Tibial nerve (tissue), 4 donors: Measurements from ENCODE around the gene OTUD6A. TPM values are rescaled to one million over a fixed set of nuclear protein-coding genes. Genes with fewer than 3 reads are reported as not detected.

Source experiments
- DNase-seq, 2 donors: peaks; one replicate each; pipeline ENCODE4 v3.0.0-alpha.2; 2019; ENCODE audit warnings: low spot score in 2 of 2
- H3K27ac ChIP-seq, 4 donors: fragments of 200-600 bp; sonication (generic) in 3 of 4; one replicate each; pipeline ENCODE4 v1.5.1; 2017 to 2019; ENCODE audit warnings: mild to moderate bottlenecking in 1 of 4
- H3K27me3 ChIP-seq, 2 donors: fragments of 200-600 bp; sonication (generic) in 1 of 2; one replicate each; pipeline versions ENCODE4 v1.5.1 to v1.6.0; 2017 to 2019
- H3K36me3 ChIP-seq, 3 donors: fragments of 200-600 bp; sonication (generic); one replicate each; pipeline ENCODE4 v1.5.1; 2018 to 2019
- H3K4me1 ChIP-seq, 4 donors: fragments of 200-600 bp; sonication (generic) in 3 of 4; one replicate each; pipeline ENCODE4 v1.5.1; 2017 to 2019
- H3K4me3 ChIP-seq, 4 donors: fragments of 200-600 bp; sonication (generic) in 3 of 4; one replicate each; pipeline ENCODE4 v1.5.1; 2017 to 2019; ENCODE audit warnings: mild to moderate bottlenecking in 1 of 4, moderate library complexity in 1 of 4
- H3K9me3 ChIP-seq, 4 donors: fragments of 200-600 bp; sonication (generic) in 3 of 4; one replicate each; pipeline ENCODE4 v1.5.1; 2017 to 2019
- EP300 ChIP-seq, 2 donors: sonication (generic); formaldehyde crosslinking; IDR thresholded peaks; one replicate each; pipeline ENCODE4 v1.6.1; 2017; ENCODE audit warnings: antibody characterized with exemption in 2 of 2, mild to moderate bottlenecking in 1 of 2
- POLR2A ChIP-seq, 2 donors: fragments of 450-650 bp; IDR thresholded peaks; one replicate each; pipeline ENCODE4 v1.6.1; 2017; ENCODE audit warnings: antibody characterized with exemption in 2 of 2, mild to moderate bottlenecking in 2 of 2, moderate library complexity in 2 of 2
- WGBS, 2 donors: methylation state at CpG; one replicate each; pipeline ENCODE4 v1.1.5; 2018; 5-methylcytosine and 5-hydroxymethylcytosine counted together
- total RNA-seq, 4 donors: library from RNA; depleted of rRNA; stranded (reverse); fragments of >200 nt; gene quantifications; one replicate each; pipeline ENCODE4 v1.1.0, GENCODE V29; 2016
- TF ChIP-seq, protein P1 (sequence below), 5 experiments: fragments of 200-600 bp in 3 of 5; fragments of 450-650 bp in 2 of 5; sonication (generic) in 3 of 5; IDR thresholded peaks; one replicate each; pipeline ENCODE4 v1.5.1; 2016 to 2019; ENCODE audit warnings: antibody characterized with exemption in 5 of 5, mild to moderate bottlenecking in 3 of 5, moderate library complexity in 2 of 5

The OTUD6A gene
- total RNA-seq, 4 donors from 2014 or later: not detected

DNA sequence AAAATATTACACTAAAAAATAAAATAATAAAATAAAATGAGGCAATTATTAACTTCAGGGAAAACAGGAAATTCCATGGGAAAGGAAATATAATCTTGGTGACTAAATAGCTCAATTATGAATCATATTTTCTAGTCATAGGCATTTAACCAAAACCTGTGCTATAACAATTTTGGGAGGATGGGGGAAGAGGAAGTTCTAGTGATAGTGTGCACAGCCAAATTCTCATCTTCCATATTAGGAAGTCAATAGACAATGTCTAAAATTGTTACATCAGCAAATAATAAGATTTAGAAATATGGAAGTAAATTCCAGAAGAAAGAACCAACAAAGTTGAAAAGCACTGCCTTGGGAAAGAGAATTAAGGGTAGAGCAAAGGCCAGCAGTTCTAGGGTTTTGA is 15.3 kb upstream of the OTUD6A start:
- Histone ChIP-seq H3K27me3 (peaks cover 0 to 12% of the 10 kb centered on the region in 2 donors), H3K4me3 (no peak overlapping the region), H3K4me1 (no peaks in the 10 kb centered on the region), H3K36me3 (no peaks in the 10 kb centered on the region), H3K27ac (no peak overlapping the region), H3K9me3 (no peaks in the 10 kb centered on the region)
- DNase-seq: no peak
- TF ChIP-seq POLR2A (IDR thresholded peaks at IDR 0.05) (no peak), EP300 (IDR thresholded peaks at IDR 0.05) (no peak)

DNA sequence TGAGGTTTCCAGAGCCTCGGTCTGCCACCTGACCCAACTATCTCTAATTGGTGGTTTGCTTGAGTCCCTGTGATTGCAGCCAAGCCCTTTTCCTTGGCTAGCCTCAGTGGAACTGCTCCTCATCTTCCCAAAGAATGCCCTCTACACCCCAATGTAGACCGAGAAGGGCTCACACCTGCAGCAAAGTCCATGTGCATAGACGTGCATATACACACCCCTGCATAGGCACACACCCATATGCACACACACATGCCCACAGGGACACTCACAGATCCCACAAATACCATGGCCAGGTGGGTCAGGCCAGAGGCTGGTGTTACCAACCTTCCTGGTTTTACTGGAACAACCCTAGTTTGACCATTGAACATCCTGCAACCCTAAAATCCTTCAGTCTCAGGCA is 12.9 kb upstream of the OTUD6A start:
- H3K4me1 ChIP-seq: no peaks in the 10 kb centered on the region
- H3K27me3 ChIP-seq: peaks cover 0 to 12% of the 10 kb centered on the region in 2 donors
- no peaks in the 10 kb centered on the region for H3K36me3 ChIP-seq
- DNase-seq: no peak
- TF ChIP-seq, protein P1, sequence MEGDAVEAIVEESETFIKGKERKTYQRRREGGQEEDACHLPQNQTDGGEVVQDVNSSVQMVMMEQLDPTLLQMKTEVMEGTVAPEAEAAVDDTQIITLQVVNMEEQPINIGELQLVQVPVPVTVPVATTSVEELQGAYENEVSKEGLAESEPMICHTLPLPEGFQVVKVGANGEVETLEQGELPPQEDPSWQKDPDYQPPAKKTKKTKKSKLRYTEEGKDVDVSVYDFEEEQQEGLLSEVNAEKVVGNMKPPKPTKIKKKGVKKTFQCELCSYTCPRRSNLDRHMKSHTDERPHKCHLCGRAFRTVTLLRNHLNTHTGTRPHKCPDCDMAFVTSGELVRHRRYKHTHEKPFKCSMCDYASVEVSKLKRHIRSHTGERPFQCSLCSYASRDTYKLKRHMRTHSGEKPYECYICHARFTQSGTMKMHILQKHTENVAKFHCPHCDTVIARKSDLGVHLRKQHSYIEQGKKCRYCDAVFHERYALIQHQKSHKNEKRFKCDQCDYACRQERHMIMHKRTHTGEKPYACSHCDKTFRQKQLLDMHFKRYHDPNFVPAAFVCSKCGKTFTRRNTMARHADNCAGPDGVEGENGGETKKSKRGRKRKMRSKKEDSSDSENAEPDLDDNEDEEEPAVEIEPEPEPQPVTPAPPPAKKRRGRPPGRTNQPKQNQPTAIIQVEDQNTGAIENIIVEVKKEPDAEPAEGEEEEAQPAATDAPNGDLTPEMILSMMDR (IDR thresholded peaks at IDR 0.05): no peak
- TF ChIP-seq EP300 (IDR thresholded peaks at IDR 0.05) (no peak), POLR2A (IDR thresholded peaks at IDR 0.05) (no peak)
- no peak overlapping the region for H3K27ac ChIP-seq
- 85 to 95% methylated on average over 2 to 3 of the region's 3 CpGs for WGBS, 2 donors
- no peaks in the 10 kb centered on the region for H3K9me3 ChIP-seq
- no peak overlapping the region for H3K4me3 ChIP-seq

DNA sequence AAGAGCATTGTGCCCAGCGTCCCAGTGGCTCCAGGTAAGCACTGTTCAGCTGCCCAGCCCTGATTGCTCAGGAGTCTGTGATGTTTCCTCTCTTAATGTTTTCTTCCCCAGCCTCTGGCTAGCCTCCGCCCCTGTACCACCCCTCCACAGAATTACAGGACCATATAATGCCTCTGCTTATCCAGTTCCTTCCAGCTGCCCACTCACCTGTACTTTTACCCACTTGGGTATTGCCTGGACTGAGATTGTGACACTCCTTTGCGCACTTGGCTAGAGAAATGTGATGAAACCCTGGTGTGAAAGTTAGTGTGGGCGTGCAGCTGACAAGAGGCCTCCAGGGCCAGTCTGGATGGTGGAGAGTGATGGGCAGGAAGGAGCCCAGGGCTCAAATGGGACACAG is 12.3 kb upstream of the OTUD6A start, which contains the start of gene AWAT2:
AWAT2 (minus strand) TSS at position 14 of the 400 bp plus-strand sequence; CDS start at position 8, 6 bp downstream.
- no peak for DNase-seq
- Histone ChIP-seq H3K4me3 (no peak within 1 kb of the TSS), H3K36me3 (no peaks in the 10 kb centered on the region), H3K27me3 (peaks cover 0 to 12% of the 10 kb centered on the region in 2 donors), H3K9me3 (no peaks in the 10 kb centered on the region), H3K4me1 (no peaks in the 10 kb centered on the region), H3K27ac (no peak within 1 kb of the TSS)
- 69 to 87% methylated on average over 4 of the region's 4 CpGs for WGBS, 2 donors
- TF ChIP-seq POLR2A (IDR thresholded peaks at IDR 0.05): no peak
- TF ChIP-seq, protein P1 (IDR thresholded peaks at IDR 0.05): no peak
- TF ChIP-seq EP300 (IDR thresholded peaks at IDR 0.05): no peak

DNA sequence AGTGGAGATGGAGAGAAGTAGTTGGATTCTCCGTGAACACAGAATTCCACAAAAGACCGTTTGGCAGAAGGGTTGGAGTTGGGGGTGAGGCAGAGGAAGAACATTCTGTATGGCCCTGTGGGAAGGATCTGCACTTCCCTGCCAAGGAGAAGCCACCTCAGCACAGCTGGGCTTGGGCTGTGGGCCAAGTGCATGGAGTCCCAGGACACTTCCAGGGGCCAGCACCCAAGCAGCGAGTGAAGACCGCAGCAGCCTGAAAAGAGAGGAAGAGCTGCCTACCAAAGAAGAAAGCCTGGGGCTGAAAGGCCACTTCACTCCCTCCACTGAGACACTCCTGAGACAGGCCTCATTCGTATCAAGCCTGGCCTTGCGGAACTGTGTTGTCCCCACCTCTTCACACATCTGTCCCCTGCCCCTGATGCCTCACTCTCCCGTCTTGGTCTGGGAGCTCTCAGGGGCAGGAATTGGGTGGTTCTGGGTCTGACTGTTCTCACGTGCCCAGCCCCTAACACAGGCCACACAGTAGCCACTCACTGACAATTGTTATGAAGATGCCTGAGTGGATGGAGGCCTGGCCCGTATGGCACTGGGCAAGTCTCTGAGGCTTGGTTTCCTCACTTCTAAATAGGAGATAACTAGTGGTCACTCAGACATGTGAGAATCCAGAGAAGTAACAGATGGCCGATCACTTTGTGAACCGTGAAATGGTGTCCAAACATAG is 9.2 kb upstream of the OTUD6A start:
- WGBS, 2 donors: 66 to 75% methylated on average over 7 to 11 of the region's 11 CpGs
- TF ChIP-seq, protein P1 (IDR thresholded peaks at IDR 0.05): no peak
- TF ChIP-seq POLR2A (IDR thresholded peaks at IDR 0.05) (no peak), EP300 (IDR thresholded peaks at IDR 0.05) (no peak)
- Histone ChIP-seq H3K36me3 (no peaks in the 10 kb centered on the region), H3K27me3 (peaks cover 0 to 24% of the 10 kb centered on the region in 2 donors), H3K4me3 (no peak overlapping the region), H3K27ac (no peak overlapping the region), H3K9me3 (no peaks in the 10 kb centered on the region), H3K4me1 (no peaks in the 10 kb centered on the region)
- no peak for DNase-seq

DNA sequence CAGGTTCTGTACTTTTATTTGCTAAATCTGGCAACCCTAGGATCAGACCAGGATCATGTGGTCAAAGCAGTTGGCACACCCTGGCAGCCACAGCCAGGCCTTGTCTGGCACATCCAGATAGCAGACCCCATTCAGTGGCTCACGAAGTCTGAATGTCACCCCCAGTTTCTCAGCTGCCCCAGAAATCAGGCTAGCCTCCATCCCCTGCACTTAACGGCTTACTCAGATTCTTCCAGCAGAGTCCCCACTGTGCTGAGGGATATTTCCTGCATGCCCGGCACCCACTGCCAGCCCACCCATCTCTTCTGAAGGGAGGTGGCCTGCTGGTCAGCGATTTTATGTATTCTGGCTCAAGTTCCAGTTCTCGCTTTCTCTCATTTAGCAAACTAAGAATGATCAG is 7.9 kb upstream of the OTUD6A start:
- H3K9me3 ChIP-seq: no peaks in the 10 kb centered on the region
- no peaks in the 10 kb centered on the region for H3K36me3 ChIP-seq
- 68 to 75% methylated on average over 4 to 5 of the region's 5 CpGs for WGBS, 2 donors
- no peaks in the 10 kb centered on the region for H3K4me1 ChIP-seq
- no peak overlapping the region for H3K27ac ChIP-seq
- peaks cover 0 to 15% of the 10 kb centered on the region in 2 donors for H3K27me3 ChIP-seq
- TF ChIP-seq, protein P1 (IDR thresholded peaks at IDR 0.05): no peak
- TF ChIP-seq POLR2A (IDR thresholded peaks at IDR 0.05) (no peak), EP300 (IDR thresholded peaks at IDR 0.05) (no peak)
- DNase-seq: no peak
- no peak overlapping the region for H3K4me3 ChIP-seq
